DND-41 (cell line): ENCODE measurements around the gene CEP85.

Experiments used
- EZH2 ChIP-seq: IDR thresholded peaks from 3 replicates; pipeline ENCODE4 v1.6.1; 2012; ENCODE audit warnings: borderline replicate concordance, low read depth, mild to moderate bottlenecking, moderate library complexity, low read length, inconsistent platforms; ENCODE audit not compliant: severe bottlenecking
- TF ChIP-seq, protein P1 (sequence below): IDR thresholded peaks from 2 replicates; pipeline ENCODE4 v1.5.1; 2012; ENCODE audit warnings: borderline replicate concordance, low read length, moderate library complexity, mild to moderate bottlenecking; ENCODE audit not compliant: poor library complexity, severe bottlenecking; ENCODE audit errors: extremely low read depth

- TF ChIP-seq, protein P1, sequence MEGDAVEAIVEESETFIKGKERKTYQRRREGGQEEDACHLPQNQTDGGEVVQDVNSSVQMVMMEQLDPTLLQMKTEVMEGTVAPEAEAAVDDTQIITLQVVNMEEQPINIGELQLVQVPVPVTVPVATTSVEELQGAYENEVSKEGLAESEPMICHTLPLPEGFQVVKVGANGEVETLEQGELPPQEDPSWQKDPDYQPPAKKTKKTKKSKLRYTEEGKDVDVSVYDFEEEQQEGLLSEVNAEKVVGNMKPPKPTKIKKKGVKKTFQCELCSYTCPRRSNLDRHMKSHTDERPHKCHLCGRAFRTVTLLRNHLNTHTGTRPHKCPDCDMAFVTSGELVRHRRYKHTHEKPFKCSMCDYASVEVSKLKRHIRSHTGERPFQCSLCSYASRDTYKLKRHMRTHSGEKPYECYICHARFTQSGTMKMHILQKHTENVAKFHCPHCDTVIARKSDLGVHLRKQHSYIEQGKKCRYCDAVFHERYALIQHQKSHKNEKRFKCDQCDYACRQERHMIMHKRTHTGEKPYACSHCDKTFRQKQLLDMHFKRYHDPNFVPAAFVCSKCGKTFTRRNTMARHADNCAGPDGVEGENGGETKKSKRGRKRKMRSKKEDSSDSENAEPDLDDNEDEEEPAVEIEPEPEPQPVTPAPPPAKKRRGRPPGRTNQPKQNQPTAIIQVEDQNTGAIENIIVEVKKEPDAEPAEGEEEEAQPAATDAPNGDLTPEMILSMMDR = no peak
- TF ChIP-seq EZH2 = no peak
Observed at GRCh38 chr1:26278303-26278702, 44.3 kb downstream of the CEP85 start.
